Neural progenitor cell (in vitro differentiated cells): ENCODE results near the gene PYCR2. TPM values are rescaled to one million over a fixed set of nuclear protein-coding genes. Genes with fewer than 3 reads are reported as not detected.
"Not testable (repeated sequence)": the region's sequence is repeated elsewhere in the genome, so short reads cannot be mapped to it uniquely, and the experiment has no call there.

Source experiments
- DNase-seq: peaks from one replicate; pipeline ENCODE4 v3.0.0-alpha.2; 2016; ENCODE audit warnings: low spot score
- H2AFZ ChIP-seq: fragments of 200-600 bp; sonication (generic); replicated peaks from 2 replicates; pipeline ENCODE4 v1.6.1; 2016; ENCODE audit warnings: antibody characterized with exemption
- H3F3A ChIP-seq: fragments of 200-600 bp; sonication (generic); 2 replicates; pipeline ENCODE4 v1.6.1; 2016; ENCODE audit warnings: antibody characterized with exemption, low read depth
- H3K27ac ChIP-seq: fragments of 200-600 bp; sonication (generic); 2 replicates; pipeline ENCODE4 v1.5.1; 2016; ENCODE audit warnings: mild to moderate bottlenecking
- H3K27me3 ChIP-seq: fragments of 200-600 bp; sonication (generic); 2 replicates; pipeline ENCODE4 v1.6.1; 2016; ENCODE audit warnings: mild to moderate bottlenecking, moderate library complexity
- H3K36me3 ChIP-seq: fragments of 200-600 bp; sonication (generic); 2 replicates; pipeline ENCODE4 v1.5.1; 2016
- H3K4me1 ChIP-seq: fragments of 200-600 bp; sonication (generic); 2 replicates; pipeline ENCODE4 v1.6.1; 2016; ENCODE audit warnings: mixed run types
- H3K4me2 ChIP-seq: fragments of 200-600 bp; sonication (generic); 2 replicates; pipeline ENCODE4 v1.6.1; 2016
- H3K4me3 ChIP-seq: fragments of 200-600 bp; sonication (generic); 2 replicates; pipeline ENCODE4 v1.5.1; 2016
- H3K79me2 ChIP-seq: fragments of 200-600 bp; sonication (generic); 2 replicates; pipeline ENCODE4 v1.6.1; 2016; ENCODE audit warnings: low read depth
- H3K9ac ChIP-seq: fragments of 200-600 bp; sonication (generic); 2 replicates; pipeline ENCODE4 v1.6.1; 2016
- H3K9me3 ChIP-seq: fragments of 200-600 bp; sonication (generic); 2 replicates; pipeline ENCODE4 v1.5.1; 2016; ENCODE audit warnings: low read depth
- H4K20me1 ChIP-seq: fragments of 200-600 bp; sonication (generic); 2 replicates; pipeline ENCODE4 v1.6.1; 2016; ENCODE audit warnings: low read depth
- H3K27ac Mint-ChIP-seq: 3 replicates; pipeline ENCODE4 v1.8.0; 2021; ENCODE audit warnings: mixed read lengths
- H3K27me3 Mint-ChIP-seq: 2 replicates; pipeline ENCODE4 v1.8.0; 2022; ENCODE audit warnings: low read depth, mild to moderate bottlenecking, inconsistent platforms, moderate library complexity, mixed read lengths; ENCODE audit not compliant: insufficient read depth
- H3K36me3 Mint-ChIP-seq: 3 replicates; pipeline ENCODE4 v1.8.0; 2021; ENCODE audit warnings: mixed read lengths
- H3K4me1 Mint-ChIP-seq: 3 replicates; pipeline ENCODE4 v1.8.0; 2021; ENCODE audit warnings: mixed read lengths
- H3K4me3 Mint-ChIP-seq: 3 replicates; pipeline ENCODE4 v1.8.0; 2021; ENCODE audit warnings: mild to moderate bottlenecking, moderate library complexity, mixed read lengths
- H3K9me3 Mint-ChIP-seq: 3 replicates; pipeline ENCODE4 v1.8.0; 2020; ENCODE audit warnings: mixed read lengths
- EZH2 ChIP-seq: fragments of 200-600 bp; sonication (generic); IDR thresholded peaks from 2 replicates; pipeline ENCODE4 v1.6.1; 2017; ENCODE audit warnings: antibody characterized with exemption, mild to moderate bottlenecking, moderate library complexity
- EZH2phosphoT487 ChIP-seq: fragments of 200-600 bp; sonication (generic); IDR thresholded peaks from 2 replicates; pipeline ENCODE4 v1.6.1; 2017; ENCODE audit warnings: antibody characterized with exemption
- total RNA-seq: library from RNA; depleted of rRNA; stranded (reverse); fragments of >200 nt; gene quantifications from 2 replicates; pipeline ENCODE4 v1.2.3, GENCODE V29; 2015; ENCODE audit warnings: low replicate concordance
- TF ChIP-seq, protein P1 (sequence below): fragments of 200-600 bp; sonication (generic); IDR thresholded peaks from 2 replicates; pipeline ENCODE4 v1.5.1; 2017; ENCODE audit warnings: antibody characterized with exemption, mild to moderate bottlenecking

Gene PYCR2
- total RNA-seq, 1 donor from 2014 or later, result 23.8 TPM

DNA sequence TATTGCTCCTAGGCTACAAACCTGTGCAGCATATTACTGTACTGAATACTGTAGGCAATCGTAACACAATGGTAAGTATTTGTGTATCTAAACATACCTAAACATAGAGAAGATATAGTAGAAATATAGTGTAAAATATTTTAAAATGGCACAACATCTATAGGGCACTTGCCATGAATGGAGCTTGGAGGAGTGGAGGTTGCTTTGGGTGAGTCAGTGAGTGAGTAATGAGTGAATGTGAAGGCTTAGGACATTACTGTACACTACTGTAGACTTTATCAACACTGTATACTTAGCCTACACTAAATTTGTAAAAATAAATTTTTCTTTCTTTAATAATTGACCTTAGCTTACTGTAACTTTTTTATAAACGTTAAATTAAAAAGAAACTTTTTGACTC lies 9.0 kb upstream of the PYCR2 start:
- no peak for DNase-seq
- TF ChIP-seq, protein P1, sequence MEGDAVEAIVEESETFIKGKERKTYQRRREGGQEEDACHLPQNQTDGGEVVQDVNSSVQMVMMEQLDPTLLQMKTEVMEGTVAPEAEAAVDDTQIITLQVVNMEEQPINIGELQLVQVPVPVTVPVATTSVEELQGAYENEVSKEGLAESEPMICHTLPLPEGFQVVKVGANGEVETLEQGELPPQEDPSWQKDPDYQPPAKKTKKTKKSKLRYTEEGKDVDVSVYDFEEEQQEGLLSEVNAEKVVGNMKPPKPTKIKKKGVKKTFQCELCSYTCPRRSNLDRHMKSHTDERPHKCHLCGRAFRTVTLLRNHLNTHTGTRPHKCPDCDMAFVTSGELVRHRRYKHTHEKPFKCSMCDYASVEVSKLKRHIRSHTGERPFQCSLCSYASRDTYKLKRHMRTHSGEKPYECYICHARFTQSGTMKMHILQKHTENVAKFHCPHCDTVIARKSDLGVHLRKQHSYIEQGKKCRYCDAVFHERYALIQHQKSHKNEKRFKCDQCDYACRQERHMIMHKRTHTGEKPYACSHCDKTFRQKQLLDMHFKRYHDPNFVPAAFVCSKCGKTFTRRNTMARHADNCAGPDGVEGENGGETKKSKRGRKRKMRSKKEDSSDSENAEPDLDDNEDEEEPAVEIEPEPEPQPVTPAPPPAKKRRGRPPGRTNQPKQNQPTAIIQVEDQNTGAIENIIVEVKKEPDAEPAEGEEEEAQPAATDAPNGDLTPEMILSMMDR, result no peak
- TF ChIP-seq EZH2, result no peak
- no peak for TF ChIP-seq EZH2phosphoT487

GRCh38 chr1:225931270-225932136 lies 7.5 kb upstream of the PYCR2 start:
- no peaks in the 10 kb centered on the region for H3K9me3 ChIP-seq
- H3K4me3 Mint-ChIP-seq, result peak overlapping the region; percentile 36
- no peak overlapping the region for H3K27ac Mint-ChIP-seq
- no peak overlapping the region for H3K4me3 ChIP-seq
- no peaks in the 10 kb centered on the region for H3K4me1 Mint-ChIP-seq
- no peaks in the 10 kb centered on the region for H3K36me3 Mint-ChIP-seq
- H3K9me3 Mint-ChIP-seq, result no peaks in the 10 kb centered on the region
- no peak overlapping the region for H3K9ac ChIP-seq
- no peaks in the 10 kb centered on the region for H3K36me3 ChIP-seq
- no peaks in the 10 kb centered on the region for H4K20me1 ChIP-seq
- peaks cover 5% of the 10 kb centered on the region for H3K27me3 Mint-ChIP-seq
- peak overlapping the region; percentile 5 for H3K4me2 ChIP-seq
- no peaks in the 10 kb centered on the region for H3K4me1 ChIP-seq
- no peaks in the 10 kb centered on the region for H3K79me2 ChIP-seq
- DNase-seq, result no peak
- TF ChIP-seq EZH2 (no peak), EZH2phosphoT487 (no peak)
- TF ChIP-seq, protein P1, result no peak
- H3K27me3 ChIP-seq, result no peaks in the 10 kb centered on the region
- H3F3A ChIP-seq, result peaks cover 5% of the 10 kb centered on the region
- H2AFZ ChIP-seq, result no peak overlapping the region
- H3K27ac ChIP-seq, result no peak overlapping the region

More for the DNA sequence above, 9.0 kb upstream of the PYCR2 start:
- no peak overlapping the region for H3K27ac ChIP-seq
- no peak overlapping the region for H3K9ac ChIP-seq
- H3K9me3 ChIP-seq, result no peaks in the 10 kb centered on the region
- no peak overlapping the region for H3K4me2 ChIP-seq
- no peaks in the 10 kb centered on the region for H3F3A ChIP-seq
- no peak overlapping the region for H3K4me3 ChIP-seq
- no peak overlapping the region for H3K27ac Mint-ChIP-seq
- no peaks in the 10 kb centered on the region for H3K4me1 ChIP-seq
- H3K4me3 Mint-ChIP-seq, result no peak overlapping the region
- no peaks in the 10 kb centered on the region for H3K79me2 ChIP-seq
- no peaks in the 10 kb centered on the region for H3K36me3 Mint-ChIP-seq
- no peaks in the 10 kb centered on the region for H4K20me1 ChIP-seq
- H3K36me3 ChIP-seq, result no peaks in the 10 kb centered on the region
- no peaks in the 10 kb centered on the region for H3K27me3 ChIP-seq
- H3K9me3 Mint-ChIP-seq, result no peaks in the 10 kb centered on the region
- H3K27me3 Mint-ChIP-seq, result peaks cover 3% of the 10 kb centered on the region
- no peaks in the 10 kb centered on the region for H3K4me1 Mint-ChIP-seq
- H2AFZ ChIP-seq, result no peak overlapping the region

GRCh38 chr1:225930566-225930965 lies 6.5 kb upstream of the PYCR2 start:
- H3K27me3 Mint-ChIP-seq, result peaks cover 5% of the 10 kb centered on the region
- no peaks in the 10 kb centered on the region for H3K36me3 Mint-ChIP-seq

DNA sequence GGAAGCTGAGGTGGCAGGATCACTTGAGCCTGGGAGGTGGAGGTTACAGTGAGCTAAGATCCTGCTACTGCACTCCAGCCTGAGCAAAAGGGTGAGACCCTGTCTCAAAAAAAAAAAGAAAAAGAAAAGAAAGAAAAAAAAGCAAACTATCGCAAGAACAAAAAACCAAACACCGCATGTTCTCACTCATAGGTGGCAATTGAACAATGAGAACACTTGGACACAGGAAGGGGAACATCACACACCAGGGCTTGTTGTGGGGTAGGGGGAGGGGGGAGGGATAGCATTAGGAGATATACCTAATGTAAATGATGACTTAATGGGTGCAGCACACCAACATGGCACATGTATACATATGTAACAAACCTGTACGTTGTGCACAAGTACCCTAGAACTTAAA lies 5.4 kb upstream of the PYCR2 start:
- not testable (repeated sequence) for H3K9me3 ChIP-seq, DNase-seq, H3K27ac Mint-ChIP-seq, H3K36me3 ChIP-seq, H3K4me3 ChIP-seq, H4K20me1 ChIP-seq, H3K4me2 ChIP-seq, H3K79me2 ChIP-seq, H3K27ac ChIP-seq, H3K4me3 Mint-ChIP-seq, H3K9ac ChIP-seq, H3K4me1 Mint-ChIP-seq, H3K36me3 Mint-ChIP-seq, H3K9me3 Mint-ChIP-seq, H3K27me3 Mint-ChIP-seq, H3K4me1 ChIP-seq, H3K27me3 ChIP-seq, H2AFZ ChIP-seq
- peaks cover 20% of the 10 kb centered on the region for H3F3A ChIP-seq

More at GRCh38 chr1:225930566-225930965, 6.5 kb upstream of the PYCR2 start:
- H3F3A ChIP-seq, result peaks cover 9% of the 10 kb centered on the region
- H3K4me3 Mint-ChIP-seq, result no peak overlapping the region
- no peaks in the 10 kb centered on the region for H4K20me1 ChIP-seq
- no peaks in the 10 kb centered on the region for H3K27me3 ChIP-seq
- H3K9me3 Mint-ChIP-seq, result no peaks in the 10 kb centered on the region
- no peaks in the 10 kb centered on the region for H3K4me1 ChIP-seq
- DNase-seq, result no peak
- H3K9me3 ChIP-seq, result no peaks in the 10 kb centered on the region
- H3K79me2 ChIP-seq, result no peaks in the 10 kb centered on the region
- no peak overlapping the region for H3K9ac ChIP-seq
- no peak overlapping the region for H2AFZ ChIP-seq
- TF ChIP-seq, protein P1, result no peak
- TF ChIP-seq EZH2phosphoT487 (no peak), EZH2 (no peak)
- no peak overlapping the region for H3K4me3 ChIP-seq
- H3K27ac Mint-ChIP-seq, result no peak overlapping the region
- H3K4me2 ChIP-seq, result no peak overlapping the region
- no peak overlapping the region for H3K27ac ChIP-seq
- H3K4me1 Mint-ChIP-seq, result no peaks in the 10 kb centered on the region
- no peaks in the 10 kb centered on the region for H3K36me3 ChIP-seq
